Measurements from ENCODE around the gene BRIP1.
A peak's percentile ranks its signal among the peaks of the same experiment; 100 is the strongest.

The BRIP1 gene

GRCh38 chr17:61641715-61642114 lies 221.6 kb downstream of the BRIP1 start:
- H3K4me3 ChIP-seq (ENCODE audit: low read depth, low read length): no peak overlapping the region
- in situ Hi-C loops (cut with HindIII; ENCODE audit: low sequenced_read_pairs): no loop called here
- TF ChIP-seq CTCF (IDR thresholded peaks at IDR 0.05; ENCODE audit: low read depth, low read length, missing control alignments): no peak
- DNase-seq (ENCODE audit: low read depth): no peak

- TF ChIP-seq CTCF (IDR thresholded peaks at IDR 0.05; ENCODE audit: low read depth, low read length, missing control alignments): no peak
- DNase-seq (ENCODE audit: low read depth): no peak
- no peak overlapping the region for H3K4me3 ChIP-seq (ENCODE audit: low read depth, low read length)
- in situ Hi-C loops (cut with HindIII; ENCODE audit: low sequenced_read_pairs): no loop called here
Measured at GRCh38 chr17:61641084-61641483, 222.2 kb downstream of the BRIP1 start.

- TF ChIP-seq CTCF (IDR thresholded peaks at IDR 0.05; ENCODE audit: low read depth, low read length, missing control alignments): no peak
- in situ Hi-C loops (cut with HindIII; ENCODE audit: low sequenced_read_pairs): no loop called here
- no peak overlapping the region for H3K4me3 ChIP-seq (ENCODE audit: low read depth, low read length)
- DNase-seq (ENCODE audit: low read depth): no peak
Measured at GRCh38 chr17:61639818-61640217, 223.5 kb downstream of the BRIP1 start.

GRCh38 chr17:61638087-61638486 lies 225.2 kb downstream of the BRIP1 start:
- H3K4me3 ChIP-seq (ENCODE audit: low read depth, low read length): no peak overlapping the region
- in situ Hi-C loops (cut with HindIII; ENCODE audit: low sequenced_read_pairs): no loop called here
- no peak for TF ChIP-seq CTCF (IDR thresholded peaks at IDR 0.05; ENCODE audit: low read depth, low read length, missing control alignments)
- no peak for DNase-seq (ENCODE audit: low read depth)

GRCh38 chr17:61635913-61636432 lies 227.4 kb downstream of the BRIP1 start:
- DNase-seq (ENCODE audit: low read depth): peak; percentile 33
- in situ Hi-C loops (cut with HindIII; ENCODE audit: low sequenced_read_pairs): no loop called here
- no peak overlapping the region for H3K4me3 ChIP-seq (ENCODE audit: low read depth, low read length)
- peak; percentile 81 for TF ChIP-seq CTCF (IDR thresholded peaks at IDR 0.05; ENCODE audit: low read depth, low read length, missing control alignments)

- no peak for DNase-seq (ENCODE audit: low read depth)
- in situ Hi-C loops (cut with HindIII; ENCODE audit: low sequenced_read_pairs): no loop called here
- TF ChIP-seq CTCF (IDR thresholded peaks at IDR 0.05; ENCODE audit: low read depth, low read length, missing control alignments): no peak
- H3K4me3 ChIP-seq (ENCODE audit: low read depth, low read length): no peak overlapping the region
Measured at GRCh38 chr17:61634942-61635538, 228.3 kb downstream of the BRIP1 start.
